Astrocyte (in vitro differentiated cells and primary cell): ENCODE data around the gene NSUN3. TPM values are rescaled to one million over a fixed set of nuclear protein-coding genes. Genes with fewer than 3 reads are reported as not detected.

ENCODE experiments used
- DNase-seq: peaks from one replicate; pipeline ENCODE4 v3.0.0-alpha.2; 2010; ENCODE audit warnings: low read depth
- FAIRE-seq: peaks from 2 replicates; lab custom pipeline; 2011; peaks lifted over from hg19 to GRCh38; lab: Jason Lieb, UNC
- H2AFZ ChIP-seq: 2 replicates; pipeline ENCODE4 v1.6.0; 2012; ENCODE audit warnings: low read depth, low read length, inconsistent platforms
- H3K27ac ChIP-seq: 2 replicates; pipeline ENCODE4 v1.5.1; 2011; ENCODE audit warnings: low read depth, low read length, inconsistent platforms
- H3K27me3 ChIP-seq: 2 replicates; pipeline ENCODE4 v1.6.0; 2011; ENCODE audit warnings: low read length, inconsistent platforms; ENCODE audit not compliant: insufficient read depth
- H3K36me3 ChIP-seq: 2 replicates; pipeline ENCODE4 v1.5.1; 2011; ENCODE audit warnings: low read length, inconsistent platforms; ENCODE audit not compliant: insufficient read depth
- H3K4me1 ChIP-seq: 2 replicates; pipeline ENCODE4 v1.5.1; 2011; ENCODE audit warnings: low read length, inconsistent platforms; ENCODE audit not compliant: insufficient read depth
- H3K4me2 ChIP-seq: 2 replicates; pipeline ENCODE4 v1.6.0; 2012; ENCODE audit warnings: low read length, inconsistent platforms
- H3K4me3 ChIP-seq: 2 replicates; pipeline ENCODE4 v1.5.1; 2011; ENCODE audit warnings: low read depth, mild to moderate bottlenecking, low read length, inconsistent platforms; ENCODE audit not compliant: insufficient read depth
- H3K79me2 ChIP-seq: 2 replicates; pipeline ENCODE4 v1.6.0; 2012; ENCODE audit warnings: mild to moderate bottlenecking, low read length, inconsistent platforms; ENCODE audit not compliant: insufficient read depth
- H3K9ac ChIP-seq: 2 replicates; pipeline ENCODE4 v1.6.0; 2012; ENCODE audit warnings: mild to moderate bottlenecking, low read length, inconsistent platforms
- H3K9me3 ChIP-seq: 2 replicates; pipeline ENCODE4 v1.5.1; 2012; ENCODE audit warnings: low read depth, mild to moderate bottlenecking, low read length, inconsistent platforms; ENCODE audit not compliant: insufficient read depth
- H4K20me1 ChIP-seq: 2 replicates; pipeline ENCODE4 v1.6.0; 2012; ENCODE audit warnings: low read length, inconsistent platforms; ENCODE audit not compliant: insufficient read depth
- H3K27ac Mint-ChIP-seq: one replicate; pipeline ENCODE4 v1.8.0; 2021; ENCODE audit warnings: mild to moderate bottlenecking, mixed read lengths; ENCODE audit not compliant: unreplicated experiment
- H3K27me3 Mint-ChIP-seq: one replicate; pipeline ENCODE4 v1.8.0; 2021; ENCODE audit warnings: low read depth, mixed read lengths; ENCODE audit not compliant: unreplicated experiment
- H3K36me3 Mint-ChIP-seq: one replicate; pipeline ENCODE4 v1.8.0; 2021; ENCODE audit warnings: low read depth, mixed read lengths; ENCODE audit not compliant: unreplicated experiment
- H3K4me1 Mint-ChIP-seq: one replicate; pipeline ENCODE4 v1.8.0; 2021; ENCODE audit warnings: low read depth, mixed read lengths; ENCODE audit not compliant: unreplicated experiment
- H3K4me3 Mint-ChIP-seq: one replicate; pipeline ENCODE4 v1.8.0; 2021; ENCODE audit warnings: mild to moderate bottlenecking, moderate library complexity, mixed read lengths; ENCODE audit not compliant: unreplicated experiment
- H3K9me3 Mint-ChIP-seq: one replicate; pipeline ENCODE4 v1.8.0; 2021; ENCODE audit warnings: mild to moderate bottlenecking, mixed read lengths; ENCODE audit not compliant: unreplicated experiment
- EZH2 ChIP-seq: IDR thresholded peaks from 2 replicates; pipeline ENCODE4 v1.6.1; 2012; ENCODE audit warnings: mild to moderate bottlenecking, low read length, inconsistent platforms; ENCODE audit not compliant: insufficient read depth
- total RNA-seq: library from RNA; stranded (reverse); gene quantifications from 2 replicates; pipeline ENCODE4 v1.2.1, GENCODE V29; 2021
- TF ChIP-seq, protein P1 (sequence below): IDR thresholded peaks from 2 replicates; pipeline ENCODE4 v1.5.1; 2011; ENCODE audit warnings: low read depth, mild to moderate bottlenecking, inconsistent platforms, low read length, moderate library complexity; ENCODE audit not compliant: insufficient read depth

The NSUN3 gene
- total RNA-seq, 1 donor from 2014 or later, result 10.3 TPM

DNA sequence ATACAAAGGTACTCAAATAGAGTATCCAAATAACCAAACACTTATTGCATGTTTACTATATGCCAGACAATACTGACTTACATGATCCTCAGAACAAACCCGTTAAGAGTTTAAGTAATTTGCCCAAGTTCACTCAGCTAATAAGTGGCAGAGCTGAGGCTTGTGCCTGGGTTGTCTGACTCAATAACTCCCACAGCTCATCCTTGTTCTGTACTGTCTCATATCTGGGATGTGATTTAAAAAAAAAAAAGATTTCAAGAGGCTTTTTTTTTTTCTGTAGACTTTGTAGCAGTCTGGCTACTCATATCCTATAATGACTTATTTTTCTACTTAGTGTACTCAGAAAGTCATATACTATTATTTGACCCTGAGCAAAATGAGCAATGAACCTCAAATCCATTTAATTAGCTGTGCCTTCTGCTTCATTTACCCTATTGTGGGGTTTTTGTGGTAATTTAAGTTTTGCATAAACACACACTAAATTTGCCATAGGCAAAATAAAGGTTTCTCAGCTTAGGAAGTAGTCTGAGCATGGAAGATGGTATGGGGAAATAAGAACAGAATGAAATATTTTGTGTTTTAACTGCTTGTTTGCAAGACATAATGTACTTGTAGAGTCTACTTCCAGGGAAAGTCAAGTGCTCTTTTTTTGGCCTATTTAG lies 3.1 kb downstream of the NSUN3 start:
- Mint-ChIP-seq H3K36me3 (peaks cover 2% of the 10 kb centered on the region), H3K27ac (no peak overlapping the region), H3K4me3 (no peak overlapping the region), H3K27me3 (no peaks in the 10 kb centered on the region), H3K9me3 (no peaks in the 10 kb centered on the region), H3K4me1 (peaks cover 7% of the 10 kb centered on the region)
- Histone ChIP-seq H3K9ac (no peak overlapping the region), H3K9me3 (no peaks in the 10 kb centered on the region), H3K4me3 (no peak overlapping the region), H3K4me1 (peaks cover 7% of the 10 kb centered on the region), H3K36me3 (peaks cover 6% of the 10 kb centered on the region), H3K27ac (no peak overlapping the region), H2AFZ (no peak overlapping the region), H3K4me2 (no peak overlapping the region), H3K27me3 (no peaks in the 10 kb centered on the region), H3K79me2 (peaks cover 31% of the 10 kb centered on the region), H4K20me1 (peaks cover 5% of the 10 kb centered on the region)
- FAIRE-seq, result no peak
- DNase-seq, result no peak
- no peak for TF ChIP-seq EZH2
- TF ChIP-seq, protein P1, sequence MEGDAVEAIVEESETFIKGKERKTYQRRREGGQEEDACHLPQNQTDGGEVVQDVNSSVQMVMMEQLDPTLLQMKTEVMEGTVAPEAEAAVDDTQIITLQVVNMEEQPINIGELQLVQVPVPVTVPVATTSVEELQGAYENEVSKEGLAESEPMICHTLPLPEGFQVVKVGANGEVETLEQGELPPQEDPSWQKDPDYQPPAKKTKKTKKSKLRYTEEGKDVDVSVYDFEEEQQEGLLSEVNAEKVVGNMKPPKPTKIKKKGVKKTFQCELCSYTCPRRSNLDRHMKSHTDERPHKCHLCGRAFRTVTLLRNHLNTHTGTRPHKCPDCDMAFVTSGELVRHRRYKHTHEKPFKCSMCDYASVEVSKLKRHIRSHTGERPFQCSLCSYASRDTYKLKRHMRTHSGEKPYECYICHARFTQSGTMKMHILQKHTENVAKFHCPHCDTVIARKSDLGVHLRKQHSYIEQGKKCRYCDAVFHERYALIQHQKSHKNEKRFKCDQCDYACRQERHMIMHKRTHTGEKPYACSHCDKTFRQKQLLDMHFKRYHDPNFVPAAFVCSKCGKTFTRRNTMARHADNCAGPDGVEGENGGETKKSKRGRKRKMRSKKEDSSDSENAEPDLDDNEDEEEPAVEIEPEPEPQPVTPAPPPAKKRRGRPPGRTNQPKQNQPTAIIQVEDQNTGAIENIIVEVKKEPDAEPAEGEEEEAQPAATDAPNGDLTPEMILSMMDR, result no peak

DNA sequence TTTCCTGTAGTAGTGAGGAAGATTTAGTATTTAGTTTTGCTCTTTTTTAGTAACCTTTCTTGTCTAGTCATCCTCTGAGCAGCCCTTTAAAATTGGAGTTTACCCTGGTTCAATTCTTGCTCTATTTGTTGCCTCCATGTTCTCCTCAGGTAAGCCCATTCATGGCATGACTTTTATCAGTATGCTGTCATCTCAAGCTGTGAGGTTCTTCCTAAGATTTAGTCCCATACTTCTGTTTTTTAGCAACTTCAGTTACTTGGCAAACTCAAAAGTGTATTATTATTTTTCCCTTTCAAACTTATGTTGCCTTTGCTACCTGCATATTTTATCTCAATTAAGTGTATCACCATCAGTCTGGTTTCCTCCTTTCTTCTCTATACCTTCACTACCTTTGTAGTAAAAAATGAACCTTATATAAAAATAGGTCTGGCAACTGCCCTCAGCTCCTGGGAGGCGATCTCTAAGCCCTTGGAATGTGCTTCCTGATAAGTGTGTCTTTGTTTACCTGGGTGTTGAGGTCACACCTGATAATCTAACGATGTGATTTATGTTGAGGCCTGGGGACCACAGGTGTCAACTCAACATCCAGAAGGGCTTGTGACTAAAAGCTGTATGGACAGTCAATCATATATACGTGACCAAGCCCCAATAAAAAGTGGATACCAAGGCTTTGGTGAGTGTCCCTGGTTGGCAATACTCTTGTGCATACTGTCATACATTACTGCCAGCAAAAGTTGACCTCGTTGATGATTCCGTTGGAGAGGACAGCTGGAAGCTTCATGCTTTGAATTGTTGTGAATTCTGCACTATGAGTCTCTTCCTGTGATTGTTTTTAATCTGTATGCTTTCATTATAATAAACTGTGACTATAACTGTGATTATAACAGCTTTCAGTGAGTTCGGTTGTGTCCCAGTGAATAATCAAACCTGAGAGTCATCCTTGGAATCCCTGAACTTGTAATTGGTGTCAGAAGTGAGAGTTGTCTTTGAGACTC lies 3.9 kb downstream of the NSUN3 start:
- no peak for TF ChIP-seq EZH2
- TF ChIP-seq, protein P1, result no peak
- H2AFZ ChIP-seq, result no peak overlapping the region
- no peak overlapping the region for H3K4me3 Mint-ChIP-seq
- H3K4me3 ChIP-seq, result no peak overlapping the region
- H3K36me3 Mint-ChIP-seq, result peaks cover 2% of the 10 kb centered on the region
- H3K4me1 Mint-ChIP-seq, result peaks cover 8% of the 10 kb centered on the region
- H4K20me1 ChIP-seq, result peaks cover 5% of the 10 kb centered on the region
- peaks cover 32% of the 10 kb centered on the region for H3K79me2 ChIP-seq
- H3K36me3 ChIP-seq, result peaks cover 6% of the 10 kb centered on the region
- no peak overlapping the region for H3K27ac Mint-ChIP-seq
- no peak overlapping the region for H3K27ac ChIP-seq
- no peaks in the 10 kb centered on the region for H3K27me3 Mint-ChIP-seq
- no peaks in the 10 kb centered on the region for H3K27me3 ChIP-seq
- DNase-seq, result no peak
- FAIRE-seq, result no peak
- no peak overlapping the region for H3K9ac ChIP-seq
- peaks cover 6% of the 10 kb centered on the region for H3K4me1 ChIP-seq
- H3K4me2 ChIP-seq, result no peak overlapping the region
- no peaks in the 10 kb centered on the region for H3K9me3 Mint-ChIP-seq
- H3K9me3 ChIP-seq, result no peaks in the 10 kb centered on the region
